ENCODE measurements around the gene GRN. TPM values are rescaled to one million over a fixed set of nuclear protein-coding genes. Genes with fewer than 3 reads are reported as not detected.

The GRN gene
- total and polyA plus RNA-seq, 2 of the 8 experiments (the other 6 are each of a cell fraction or from before 2014, with no cell fraction given) = 108 to 387 TPM

DNA sequence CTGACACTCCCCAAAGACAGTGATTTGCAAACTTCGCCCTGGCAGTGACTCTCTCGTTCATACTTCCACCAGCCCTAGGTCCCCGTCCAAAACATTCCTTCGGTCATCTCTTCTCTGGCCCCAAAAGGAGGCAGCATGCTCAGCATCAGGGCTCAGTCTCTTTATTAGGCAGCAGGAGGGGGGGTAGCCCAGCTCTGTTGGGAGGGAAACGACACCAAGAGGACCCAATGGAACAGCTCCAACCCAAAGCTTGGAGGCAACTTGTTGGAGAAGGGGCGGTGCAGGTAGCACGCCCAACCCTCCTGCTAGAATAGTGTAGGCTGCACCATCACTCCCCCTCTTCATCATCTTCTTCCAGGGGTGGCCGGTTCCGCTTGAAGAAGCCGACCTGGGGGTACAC lies 26.9 kb downstream of the GRN start:
- Histone ChIP-seq H2BK15ac (ENCODE audit: low read length) (no peak overlapping the region), H4K20me1 (replicated peaks in 1 of 2; ENCODE audit: control insufficient read depth in 1 of 2, insufficient read depth in 2 of 2, low read length in 2 of 2) (peaks cover 0 to 2% of the 10 kb centered on the region in 2 experiments), H4K8ac (ENCODE audit: extremely low read depth, insufficient read depth, low read length) (no peak overlapping the region; the same call in 1 of the 2 replicates), H3K4me2 (ENCODE audit: insufficient read depth in 1 of 2, low read depth in 2 of 2, low read length in 2 of 2) (no peak overlapping the region), H4K5ac (ENCODE audit: insufficient read length, low read depth, low read length) (no peak overlapping the region), H2AK5ac (ENCODE audit: low read depth, low read length) (no peak overlapping the region), H3K4me3 (ENCODE audit: extremely low read depth in 1 of 4, insufficient read depth in 2 of 4, low read depth in 3 of 4, low read length in 4 of 4) (no peak overlapping the region), H3K9me3 (ENCODE audit: insufficient read depth in 2 of 2, low read depth in 1 of 2, low read length in 1 of 2) (no peaks in the 10 kb centered on the region), H3K79me1 (ENCODE audit: low read depth, low read length) (no peaks in the 10 kb centered on the region), H2BK12ac (ENCODE audit: low read depth, low read length) (no peak overlapping the region), H3K56ac (replicated peaks; ENCODE audit: insufficient read length, low read depth, low read length) (no peak overlapping the region), H2BK120ac (replicated peaks; ENCODE audit: low read depth, low read length) (no peak overlapping the region), H4K91ac (replicated peaks; ENCODE audit: insufficient read length, low read length) (no peak overlapping the region), H3K4me1 (replicated peaks in 1 of 4; ENCODE audit: control insufficient read depth in 3 of 4, insufficient read depth in 4 of 4, low read length in 3 of 4) (peaks cover 4 to 17% (median 12%) of the 10 kb centered on the region in 4 experiments; a peak in 6 of 7 replicates), H3K79me2 (ENCODE audit: control insufficient read depth in 1 of 2, insufficient read depth in 2 of 2, low read length in 2 of 2) (no peaks in the 10 kb centered on the region), H2AFZ (ENCODE audit: low read length) (no peak overlapping the region), H3K4ac (replicated peaks; ENCODE audit: insufficient read length, low read depth, low read length) (no peak overlapping the region), H3K23me2 (ENCODE audit: low read depth, low read length) (peaks cover 5% of the 10 kb centered on the region; the same call in 1 of the 2 replicates), H3K9ac (replicated peaks in 1 of 4; ENCODE audit: extremely low read depth in 1 of 4, low read depth in 3 of 4, low read length in 3 of 4) (no peak overlapping the region), H3K14ac (ENCODE audit: insufficient read length) (no peak overlapping the region), H2BK5ac (ENCODE audit: low read depth, low read length) (no peak overlapping the region), H3K18ac (ENCODE audit: extremely low read depth, low read length) (no peak overlapping the region), H3K27ac (ENCODE audit: low read depth, low read length) (no peak overlapping the region), H2BK20ac (ENCODE audit: low read length) (no peak overlapping the region), H3K36me3 (ENCODE audit: control insufficient read depth in 2 of 4, insufficient read depth in 4 of 4, low read length in 3 of 4) (no peaks in the 10 kb centered on the region), H3K27me3 (replicated peaks in 1 of 4; ENCODE audit: control insufficient read depth in 3 of 4, extremely low read depth in 1 of 4, insufficient read depth in 3 of 4, low read length in 3 of 4) (no peaks in the 10 kb centered on the region), H3K23ac (ENCODE audit: insufficient read length) (no peak overlapping the region)
- CTCF ChIA-PET (ENCODE audit: partially characterized antibody) = interaction anchor here (0.7 to 13.8 kb wide), 4 partner anchors 7 to 722 kb away, joined by 3 to 177 read pairs (median 6); partner anchors contain the start of gene FAM171A2
- FAIRE-seq (no peak), DNase-seq (ENCODE audit: low read depth in 1 of 2, low spot score in 2 of 2) (no peak)
- TF ChIP-seq RAD21 (IDR thresholded peaks at IDR 0.05 in 1 of 2, conservative IDR thresholded peaks at IDR 0.05 in 1 of 2; ENCODE audit: low read depth in 2 of 2, low read length in 2 of 2) = no peak
- TF ChIP-seq, protein P1, sequence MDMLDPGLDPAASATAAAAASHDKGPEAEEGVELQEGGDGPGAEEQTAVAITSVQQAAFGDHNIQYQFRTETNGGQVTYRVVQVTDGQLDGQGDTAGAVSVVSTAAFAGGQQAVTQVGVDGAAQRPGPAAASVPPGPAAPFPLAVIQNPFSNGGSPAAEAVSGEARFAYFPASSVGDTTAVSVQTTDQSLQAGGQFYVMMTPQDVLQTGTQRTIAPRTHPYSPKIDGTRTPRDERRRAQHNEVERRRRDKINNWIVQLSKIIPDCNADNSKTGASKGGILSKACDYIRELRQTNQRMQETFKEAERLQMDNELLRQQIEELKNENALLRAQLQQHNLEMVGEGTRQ (IDR thresholded peaks at IDR 0.05; ENCODE audit: low read length) = no peak
- no peak for TF ChIP-seq KDM1A (IDR thresholded peaks at IDR 0.05; ENCODE audit: borderline replicate concordance, low read length)
- no peak for TF ChIP-seq CBX5 (IDR thresholded peaks at IDR 0.05; ENCODE audit: low read depth, low read length)
- TF ChIP-seq CREB1 (IDR thresholded peaks at IDR 0.05) = no peak
- no peak for TF ChIP-seq SP4 (IDR thresholded peaks at IDR 0.05; ENCODE audit: low read length)
- TF ChIP-seq ASH2L (IDR thresholded peaks at IDR 0.05; ENCODE audit: low read length) = no peak
- TF ChIP-seq YY1 (IDR thresholded peaks at IDR 0.05; ENCODE audit: low read depth, low read length) = no peak
- no peak for TF ChIP-seq SIRT6 (IDR thresholded peaks at IDR 0.05; ENCODE audit: low read length)
- no peak for TF ChIP-seq RXRA (IDR thresholded peaks at IDR 0.05; ENCODE audit: insufficient read depth, low read depth, low read length)
- no peak for TF ChIP-seq RNF2 (IDR thresholded peaks at IDR 0.05; ENCODE audit: borderline replicate concordance, low read depth, low read length, missing control alignments, poor library complexity, severe bottlenecking)
- no peak for TF ChIP-seq SIX5 (IDR thresholded peaks at IDR 0.05; ENCODE audit: low read depth, low read length)
- POLR2A ChIA-PET (ENCODE audit: partially characterized antibody) = interaction anchor here (0.9 to 4.4 kb wide), 5 partner anchors 9 to 55 kb away, joined by 3 to 18 read pairs (median 3); partner anchors contain the start of gene FAM171A2
- WGBS, 2 experiments (ENCODE audit: extremely low coverage in 1 of 2, insufficient coverage in 1 of 2, insufficient read length in 1 of 2, insufficient replicate concordance in 2 of 2, low coverage in 1 of 2, low lambda C conversion rate in 2 of 2, missing lambda C conversion rate in 1 of 2) = 83% methylated on average over 10 of the region's 10 CpGs; no CpG with 5 or more reads in 1 of the 2 experiments
